GM12891 (cell line): Measurements from ENCODE around the gene SCRN2.

ENCODE experiments used
- POLR2AphosphoS5 ChIP-seq: IDR thresholded peaks from 2 replicates; pipeline ENCODE4 v1.6.1; 2011; ENCODE audit warnings: low read depth, low read length, control low read depth
- POU2F2 ChIP-seq: IDR thresholded peaks from 2 replicates; pipeline ENCODE4 v1.6.1; 2011; ENCODE audit warnings: low read depth, mild to moderate bottlenecking, control low read depth, low read length, moderate library complexity
- SPI1 ChIP-seq: IDR thresholded peaks from 2 replicates; pipeline ENCODE4 v1.6.1; 2011; ENCODE audit warnings: low read depth, low read length, control low read depth
- TAF1 ChIP-seq: IDR thresholded peaks from 2 replicates; pipeline ENCODE4 v1.6.1; 2011; ENCODE audit warnings: low read depth, low read length, control low read depth

DNA sequence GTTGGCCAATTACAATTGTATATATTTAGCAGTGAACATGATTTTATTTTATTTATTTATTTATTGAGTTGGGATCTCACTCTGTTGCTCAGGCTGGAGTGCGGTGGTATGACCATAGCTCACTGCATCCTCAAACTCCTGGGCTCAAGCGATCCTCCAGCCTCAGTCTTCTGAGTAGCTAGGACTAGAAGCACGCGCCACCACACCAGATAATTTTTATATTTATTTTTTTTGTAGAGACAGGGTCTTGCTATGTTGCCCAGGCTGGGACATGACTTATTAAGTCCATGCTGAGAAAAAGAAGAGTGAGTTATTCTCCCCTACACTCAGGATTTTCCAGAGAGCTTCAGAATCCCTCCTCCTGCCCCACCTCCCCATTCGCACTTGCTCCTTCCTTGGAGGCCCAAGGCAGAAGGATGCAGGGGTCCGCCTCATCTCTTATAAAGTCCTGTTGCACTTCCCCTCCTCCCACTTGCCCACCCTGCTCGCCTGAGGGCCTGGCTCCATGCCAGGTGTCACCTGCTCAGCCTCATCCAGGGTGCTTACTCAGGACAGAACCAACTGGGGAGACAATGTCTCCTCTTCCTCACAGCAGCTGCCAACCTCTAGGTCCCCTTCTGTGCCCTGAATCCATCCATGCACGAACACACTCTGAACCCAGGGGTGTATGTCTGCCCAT lies 38.8 kb upstream of the SCRN2 start:
- TF ChIP-seq SPI1 (no peak), TAF1 (no peak), POLR2AphosphoS5 (no peak), POU2F2 (no peak)
